HT-29 (cell line): ENCODE results near the gene PELI3. TPM values are rescaled to one million over a fixed set of nuclear protein-coding genes. Genes with fewer than 3 reads are reported as not detected.

Experiments
- DNase-seq: peaks from one replicate; pipeline ENCODE4 v3.0.0-alpha.2; 2015; ENCODE audit warnings: low spot score
- small RNA-seq: library from RNA; depleted of rRNA; stranded (forward); fragments of <200 nt; gene quantifications from one replicate; pipeline ENCODE3, GENCODE V24; 2014
- total RNA-seq: library from RNA; depleted of rRNA; stranded (reverse); fragments of >200 nt; shearing (Covaris generic); gene quantifications from 2 replicates; pipeline ENCODE4 v1.2.3, GENCODE V29; 2014; rRNA removed

The PELI3 gene
- total RNA-seq, 1 experiment from 2014 or later = 17.9 TPM

- no peak for DNase-seq
Observed at GRCh38 chr11:66497206-66497605, 30.5 kb downstream of the PELI3 start.

GRCh38 chr11:66498506-66498905 is 31.8 kb downstream of the PELI3 start:
- DNase-seq = no peak

- no peak for DNase-seq
Observed at GRCh38 chr11:66505276-66505816, 38.6 kb downstream of the PELI3 start.

- no peak for DNase-seq
Observed at GRCh38 chr11:66509131-66509561, 42.4 kb downstream of the PELI3 start.

- DNase-seq = peak; percentile 91
Observed at GRCh38 chr11:66510271-66510989, 43.7 kb downstream of the PELI3 start, which contains the start of gene BBS1. Gene BBS1, plus strand, starts transcription at chr11:66510635. Its CDS starts 25 bp downstream, at chr11:66510660.

- DNase-seq = no peak
Observed at GRCh38 chr11:66510990-66511339, 44.3 kb downstream of the PELI3 start.

GRCh38 chr11:66523611-66524010 is 56.9 kb downstream of the PELI3 start:
- DNase-seq = no peak

- no peak for DNase-seq
Observed at GRCh38 chr11:66524304-66525040, 57.8 kb downstream of the PELI3 start.

Small RNA genes within 50 kb of the gene (small RNA-seq; reads per million reads assigned to genes)
- gene RF00416 = not detected

Other genes starting within 250 kb of the PELI3 start
- 14.4 and 17.8 TPM in 2 replicates for gene KLC2, start 209.2 kb upstream of the PELI3 start, total RNA-seq
- 357 and 380 TPM in 2 replicates for gene RAB1B, start 198.3 kb upstream of the PELI3 start, total RNA-seq
- 0.21 and 0.99 TPM in 2 replicates for gene CNIH2, start 188.7 kb upstream of the PELI3 start, total RNA-seq
- 286 and 299 TPM in 2 replicates for gene YIF1A, start 177.8 kb upstream of the PELI3 start, total RNA-seq
- 0.05 and 0.08 TPM in 2 replicates for gene TMEM151A, start 175.0 kb upstream of the PELI3 start, total RNA-seq
- not detected in 2 replicates for gene CD248, start 149.9 kb upstream of the PELI3 start, total RNA-seq
- 18.8 and 21.0 TPM in 2 replicates for gene RIN1, start 130.5 kb upstream of the PELI3 start, total RNA-seq
- gene BRMS1, start 121.8 kb upstream of the PELI3 start, total RNA-seq = 74.9 and 92.2 TPM in 2 replicates
- 26.8 and 30.5 TPM in 2 replicates for gene B4GAT1, start 119.3 kb upstream of the PELI3 start, total RNA-seq
- gene SLC29A2, start 95.1 kb upstream of the PELI3 start, total RNA-seq = 40.3 and 44.9 TPM in 2 replicates
- gene NPAS4, start 45.9 kb upstream of the PELI3 start, total RNA-seq = not detected in 2 replicates
- 122 and 128 TPM in 2 replicates for gene MRPL11, start 28.1 kb upstream of the PELI3 start, total RNA-seq
- 210 and 224 TPM in 2 replicates for gene DPP3, start 13.5 kb downstream of the PELI3 start, total RNA-seq
- 39.7 and 41.4 TPM in 2 replicates for gene BBS1, start 43.7 kb downstream of the PELI3 start, total RNA-seq
- gene ZDHHC24, start 79.1 kb downstream of the PELI3 start, total RNA-seq = 28.1 and 35.0 TPM in 2 replicates
- not detected in 2 replicates for gene ACTN3, start 80.0 kb downstream of the PELI3 start, total RNA-seq
- gene CTSF, start 101.7 kb downstream of the PELI3 start, total RNA-seq = not detected in 2 replicates
- 0.79 and 1.3 TPM in 2 replicates for gene CCDC87, start 126.2 kb downstream of the PELI3 start, total RNA-seq
- gene CCS, start 126.3 kb downstream of the PELI3 start, total RNA-seq = 43.5 and 45.5 TPM in 2 replicates
- gene RBM14, start 149.7 kb downstream of the PELI3 start, total RNA-seq = 94.0 and 95.6 TPM in 2 replicates
- gene RBM4, start 171.8 kb downstream of the PELI3 start, total RNA-seq = 93.9 and 102 TPM in 2 replicates
- 22.5 and 24.5 TPM in 2 replicates for gene RBM4B, start 211.0 kb downstream of the PELI3 start, total RNA-seq